Prostate gland (tissue), 2 donors: ENCODE data around the gene PTX3. TPM values are rescaled to one million over a fixed set of nuclear protein-coding genes. Genes with fewer than 3 reads are reported as not detected.

Experiments used
- DNase-seq: peaks from one replicate; pipeline ENCODE4 v3.0.0-alpha.2; 2019; ENCODE audit warnings: low spot score
- H3K27ac ChIP-seq, 2 donors: fragments of 200-600 bp; sonication (generic); 2 replicates each; pipeline ENCODE4 v1.5.1; 2017 to 2019
- H3K27me3 ChIP-seq: fragments of 200-600 bp; sonication (generic); replicated peaks from 2 replicates; pipeline ENCODE4 v1.5.1; 2019; ENCODE audit not compliant: insufficient read depth
- H3K36me3 ChIP-seq, 2 donors: fragments of 200-600 bp; sonication (generic); 1 replicate in 1 of 2; 2 replicates in 1 of 2; pipeline versions ENCODE4 v1.5.1 to v1.8.1; 2017 to 2019
- H3K4me1 ChIP-seq: fragments of 200-600 bp; sonication (generic); replicated peaks from 2 replicates; pipeline ENCODE4 v1.5.1; 2019
- H3K4me3 ChIP-seq, 2 donors: fragments of 200-600 bp; sonication (generic); 2 replicates each; pipeline ENCODE4 v1.5.1; 2017 to 2019
- H3K9me3 ChIP-seq: fragments of 200-600 bp; sonication (generic); 2 replicates; pipeline ENCODE4 v1.5.1; 2017
- CTCF ChIP-seq, 4 experiments: fragments of 200-600 bp in 2 of 4; fragments of 450-650 bp in 2 of 4; sonication (generic) in 2 of 4; IDR thresholded peaks; 1 replicate in 3 of 4; 2 replicates in 1 of 4; pipeline ENCODE4 v1.5.1; 2016 to 2019; ENCODE audit warnings: antibody characterized with exemption in 4 of 4, mild to moderate bottlenecking in 2 of 4, moderate library complexity in 2 of 4
- POLR2A ChIP-seq: fragments of 450-650 bp; IDR thresholded peaks from one replicate; pipeline ENCODE4 v1.6.1; 2016; ENCODE audit warnings: antibody characterized with exemption, mild to moderate bottlenecking
- POLR2AphosphoS5 ChIP-seq: sonication (generic); formaldehyde crosslinking; IDR thresholded peaks from one replicate; pipeline ENCODE4 v1.6.1; 2017; ENCODE audit warnings: antibody characterized with exemption
- WGBS: methylation state at CpG from one replicate; pipeline ENCODE4 v1.1.5; 2018; 5-methylcytosine and 5-hydroxymethylcytosine counted together
- intact Hi-C: fragments of 100-400 bp; cut with DNase I; formaldehyde crosslinking; loops from one replicate; pipeline ENCODE4 v1.14.2; 2022
- total RNA-seq, 2 donors: library from RNA; depleted of rRNA; stranded (reverse); fragments of >200 nt; gene quantifications; one replicate each; pipeline ENCODE4 v1.1.0, GENCODE V29; 2016

PTX3 gene
- total RNA-seq, 2 donors from 2014 or later = 0.55 to 0.97 TPM

DNA sequence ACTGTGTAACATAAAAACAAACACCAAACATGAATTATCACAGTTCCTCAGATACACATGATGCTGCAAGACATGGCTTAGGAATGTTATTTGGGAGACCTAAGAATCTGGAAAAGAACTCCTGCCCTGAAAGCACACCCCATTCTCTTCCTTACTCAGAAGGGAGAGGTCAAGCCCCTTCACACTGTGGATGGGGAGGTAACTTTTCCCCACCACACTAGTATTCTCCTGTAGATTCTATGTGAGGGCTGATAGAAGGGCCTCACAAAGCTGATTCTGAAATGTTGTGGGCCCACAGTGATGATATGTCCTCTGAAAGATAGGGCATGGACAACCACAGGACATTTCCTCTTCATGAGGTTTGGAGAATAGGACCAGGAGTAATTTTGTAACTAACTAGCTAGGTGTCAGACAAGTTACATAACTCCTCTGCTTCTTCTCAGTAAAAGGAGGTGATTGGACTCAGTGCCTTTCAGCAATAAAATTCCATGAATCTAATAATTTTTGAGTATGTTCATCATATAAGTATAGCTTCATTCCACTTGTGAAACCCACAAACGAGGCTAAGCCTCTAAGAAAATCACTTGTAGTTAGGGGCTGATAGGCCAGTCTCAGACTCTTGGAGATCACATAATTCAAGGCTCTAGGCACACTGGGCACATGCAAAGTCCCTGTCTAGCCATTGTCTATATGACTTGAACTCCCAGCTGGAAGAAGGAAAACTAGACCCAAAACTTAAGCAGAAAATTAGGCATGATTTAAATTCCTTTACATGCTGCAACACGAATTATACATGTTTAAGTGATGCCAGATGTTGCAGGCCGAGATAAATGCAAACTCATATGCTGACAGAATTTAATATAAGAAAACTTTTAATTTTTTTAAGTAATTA is 7.5 kb downstream of the PTX3 start:
- no peaks in the 10 kb centered on the region for H3K9me3 ChIP-seq
- H3K36me3 ChIP-seq = no peaks in the 10 kb centered on the region
- no peaks in the 10 kb centered on the region for H3K27me3 ChIP-seq
- no peak overlapping the region for H3K27ac ChIP-seq
- WGBS = 68% methylated on average over 3 of the region's 3 CpGs
- H3K4me3 ChIP-seq = no peak overlapping the region
- H3K4me1 ChIP-seq = no peaks in the 10 kb centered on the region
- intact Hi-C loops = loop anchor here (10.0 kb wide), 1 partner anchor 239 kb away; no protein-coding TSS in a partner anchor
- no peak for DNase-seq
- TF ChIP-seq POLR2A (no peak), CTCF (IDR thresholded peaks at IDR 0.05) (no peak), POLR2AphosphoS5 (no peak)

GRCh38 chr3:157444797-157445184 is 8.1 kb downstream of the PTX3 start:
- no peak for DNase-seq
- TF ChIP-seq CTCF (IDR thresholded peaks at IDR 0.05) (no peak), POLR2AphosphoS5 (no peak), POLR2A (no peak)
- 100% methylated on average over 1 of the region's 1 CpG for WGBS
- no peak overlapping the region for H3K27ac ChIP-seq
- no peaks in the 10 kb centered on the region for H3K9me3 ChIP-seq
- no peaks in the 10 kb centered on the region for H3K4me1 ChIP-seq
- intact Hi-C loops = loop anchor here (10.0 kb wide), 1 partner anchor 240 kb away; no protein-coding TSS in a partner anchor
- H3K36me3 ChIP-seq = no peaks in the 10 kb centered on the region
- no peaks in the 10 kb centered on the region for H3K27me3 ChIP-seq
- no peak overlapping the region for H3K4me3 ChIP-seq

DNA sequence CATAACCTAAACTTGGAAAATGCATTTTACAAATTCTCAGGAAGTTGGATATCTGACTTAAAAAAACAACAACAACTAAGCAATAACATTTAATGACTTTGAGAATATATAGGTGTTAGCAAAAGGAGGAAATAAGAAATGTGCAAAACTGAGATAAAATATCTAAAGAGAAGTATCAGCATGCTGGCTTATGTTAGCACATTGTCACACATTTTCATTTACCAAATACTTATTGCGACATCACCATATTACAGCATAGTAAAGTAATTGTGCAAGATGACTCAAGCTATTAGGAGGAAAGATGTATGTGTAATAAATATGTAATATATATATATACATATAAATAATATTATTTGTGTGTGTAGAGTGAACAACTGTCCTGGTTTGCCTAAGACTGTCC is 9.2 kb downstream of the PTX3 start:
- 86% methylated on average over 1 of the region's 1 CpG for WGBS
- Histone ChIP-seq H3K27ac (no peak overlapping the region), H3K9me3 (no peaks in the 10 kb centered on the region), H3K4me1 (no peaks in the 10 kb centered on the region), H3K4me3 (no peak overlapping the region), H3K36me3 (no peaks in the 10 kb centered on the region), H3K27me3 (no peaks in the 10 kb centered on the region)
- intact Hi-C loops = loop anchor here (10.0 kb wide), 1 partner anchor 241 kb away; no protein-coding TSS in a partner anchor
- TF ChIP-seq CTCF (IDR thresholded peaks at IDR 0.05) (no peak), POLR2A (no peak), POLR2AphosphoS5 (no peak)
- no peak for DNase-seq

- no peak for DNase-seq
- Histone ChIP-seq H3K9me3 (no peaks in the 10 kb centered on the region), H3K36me3 (no peaks in the 10 kb centered on the region), H3K27ac (no peak overlapping the region), H3K27me3 (no peaks in the 10 kb centered on the region), H3K4me3 (no peak overlapping the region), H3K4me1 (no peaks in the 10 kb centered on the region)
- TF ChIP-seq CTCF (IDR thresholded peaks at IDR 0.05) = peak in 1 of 4 experiments; percentile 28
- no peak for TF ChIP-seq POLR2A
- WGBS = 55% methylated on average over 3 of the region's 3 CpGs
- intact Hi-C loops = loop anchor here (10.0 kb wide), 1 partner anchor 242 kb away; no protein-coding TSS in a partner anchor
These were observed 10.5 kb downstream of the PTX3 start for GRCh38 chr3:157447026-157447694.
